Measurements from ENCODE around the gene MACROD2.

- TF ChIP-seq CTCF (IDR thresholded peaks at IDR 0.05), result no peak
- no peak for TF ChIP-seq POLR2AphosphoS5 (IDR thresholded peaks at IDR 0.05)
- TF ChIP-seq POLR2A (IDR thresholded peaks at IDR 0.05), result no peak
These were observed 1236.9 kb downstream of the MACROD2 start for GRCh38 chr20:15232243-15232642.
